KOPT-K1 (cell line): ENCODE results near the gene GORAB.

Experiments used
- H3K27ac ChIP-seq: fragments of 200-600 bp; sonication (generic); 2 replicates; pipeline ENCODE4 v1.5.1; 2016; ENCODE audit warnings: antibody characterized with exemption, mild to moderate bottlenecking, low read depth, low read length; ENCODE audit not compliant: poor library complexity, severe bottlenecking
- H3K36me3 ChIP-seq: fragments of 200-600 bp; sonication (generic); 2 replicates; pipeline ENCODE4 v1.5.1; 2017; ENCODE audit warnings: antibody characterized with exemption, mild to moderate bottlenecking, low read length, moderate library complexity; ENCODE audit not compliant: insufficient read depth
- H3K9me3 ChIP-seq: fragments of 200-600 bp; sonication (generic); 2 replicates; pipeline ENCODE4 v1.5.1; 2017; ENCODE audit warnings: antibody characterized with exemption, low read length, mild to moderate bottlenecking; ENCODE audit not compliant: insufficient read depth, poor library complexity, severe bottlenecking

The GORAB gene

DNA sequence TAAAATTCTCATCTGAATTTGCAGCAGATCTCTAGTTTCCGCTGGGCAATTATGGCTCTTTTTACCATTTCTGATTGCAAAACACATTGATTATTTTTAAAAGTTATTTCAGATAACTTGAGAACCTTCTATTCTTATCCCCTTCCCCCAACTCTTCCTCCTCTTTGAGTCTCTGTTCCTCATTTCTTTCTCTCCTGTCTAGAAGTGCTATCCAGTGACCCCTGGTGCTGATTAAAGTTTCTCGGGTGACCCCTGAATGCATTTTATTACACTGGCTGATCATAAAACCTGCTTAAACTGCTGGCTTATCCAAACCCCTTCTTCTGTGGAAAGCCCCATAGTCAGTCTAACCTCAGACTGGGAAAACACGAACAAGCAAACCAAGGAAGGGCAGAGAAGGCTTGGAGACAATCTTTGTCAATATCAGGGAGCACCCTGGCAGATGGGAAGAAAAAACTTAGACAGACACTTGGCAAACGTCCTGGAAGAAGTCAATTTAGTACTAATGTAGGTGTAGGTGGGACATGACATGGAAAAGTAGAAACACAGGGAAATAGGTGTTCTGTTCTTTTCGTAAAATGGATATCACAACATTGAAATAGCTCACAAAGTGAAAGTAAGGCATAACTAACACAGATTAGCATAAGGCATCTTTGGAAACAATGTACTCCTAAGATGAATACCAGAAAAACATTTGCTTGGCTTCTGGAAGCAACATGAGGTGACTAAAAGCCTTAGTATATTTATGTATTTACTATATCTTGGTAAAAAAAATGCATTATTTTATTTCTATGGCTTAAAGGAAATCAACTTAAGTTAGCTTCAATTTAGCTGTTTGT lies 61.4 kb downstream of the GORAB start:
- Histone ChIP-seq H3K27ac (no peak overlapping the region), H3K36me3 (no peaks in the 10 kb centered on the region), H3K9me3 (no peaks in the 10 kb centered on the region)

DNA sequence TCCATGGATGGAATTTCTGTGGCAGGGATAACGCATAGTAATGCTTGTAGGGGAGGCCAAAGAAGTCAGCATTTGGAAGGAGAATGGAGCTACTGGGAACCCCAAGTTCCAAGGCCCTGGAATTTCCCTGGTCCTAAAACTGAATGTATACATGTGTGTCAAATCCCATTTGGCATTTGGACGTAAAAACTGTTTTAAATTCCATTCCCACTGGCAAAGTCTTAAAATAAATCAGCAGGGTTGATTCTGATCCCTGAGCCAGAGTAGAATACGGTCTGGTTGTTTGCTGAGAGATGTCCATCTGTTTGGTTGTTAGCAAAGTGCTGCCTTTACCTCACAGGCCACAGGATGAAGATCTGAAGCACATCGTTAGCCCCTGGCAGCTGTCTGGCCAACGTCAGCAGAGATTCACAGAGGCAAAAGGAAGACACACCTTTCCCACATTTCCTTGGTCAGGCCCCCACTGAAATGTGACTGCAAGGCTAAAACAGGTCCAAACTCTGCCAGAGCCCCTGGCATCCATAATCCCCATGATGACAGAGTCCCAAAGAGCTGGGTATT lies 62.2 kb downstream of the GORAB start:
- H3K36me3 ChIP-seq: no peaks in the 10 kb centered on the region
- no peak overlapping the region for H3K27ac ChIP-seq
- no peaks in the 10 kb centered on the region for H3K9me3 ChIP-seq

DNA sequence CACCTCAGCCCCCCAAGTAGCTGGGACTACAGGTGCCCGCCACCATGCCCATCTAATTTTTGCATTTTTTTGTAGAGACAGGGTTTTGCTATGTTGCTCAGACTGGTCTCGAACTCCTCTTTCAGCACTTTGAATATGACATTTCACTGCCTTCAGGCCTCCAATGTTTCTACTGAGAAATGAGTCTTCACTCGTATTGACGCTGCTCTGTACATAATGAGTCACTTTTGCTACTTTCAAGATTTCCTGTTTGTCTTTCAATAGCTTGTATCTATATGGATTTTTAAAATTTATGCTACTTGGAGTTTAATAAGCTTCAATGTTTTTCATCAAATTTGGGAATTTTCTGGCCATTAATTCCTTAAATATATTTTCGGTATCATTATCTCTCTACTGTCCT lies 64.7 kb downstream of the GORAB start:
- Histone ChIP-seq H3K36me3 (no peaks in the 10 kb centered on the region), H3K9me3 (peaks cover 4% of the 10 kb centered on the region), H3K27ac (no peak overlapping the region)

DNA sequence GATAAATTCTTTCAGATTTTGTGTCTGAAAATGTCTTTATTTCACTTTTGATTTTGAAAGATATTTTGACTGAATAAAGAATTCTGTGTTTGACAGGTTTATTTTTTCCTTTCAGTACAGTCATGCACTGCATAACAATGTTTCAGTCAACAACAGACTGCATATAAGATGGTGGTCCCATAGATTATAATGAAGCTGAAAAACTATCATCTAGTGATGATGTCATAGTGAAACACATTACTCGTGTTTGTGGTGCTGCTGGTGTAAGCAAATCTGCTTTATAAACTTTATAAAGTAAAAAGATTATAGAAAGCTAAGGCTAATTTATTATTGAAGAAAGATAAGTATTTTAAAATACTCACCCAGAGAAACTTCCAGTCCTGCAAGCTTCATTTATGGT lies 66.7 kb downstream of the GORAB start:
- H3K36me3 ChIP-seq: no peaks in the 10 kb centered on the region
- peaks cover 17% of the 10 kb centered on the region for H3K9me3 ChIP-seq
- no peak overlapping the region for H3K27ac ChIP-seq

- no peaks in the 10 kb centered on the region for H3K36me3 ChIP-seq
These were observed 67.1 kb downstream of the GORAB start for GRCh38 chr1:170599033-170599432.

GRCh38 chr1:170601866-170602265 lies 69.9 kb downstream of the GORAB start:
- Histone ChIP-seq H3K9me3 (peaks cover 17% of the 10 kb centered on the region), H3K27ac (no peak overlapping the region), H3K36me3 (no peaks in the 10 kb centered on the region)

More at GRCh38 chr1:170599033-170599432, 67.1 kb downstream of the GORAB start:
- Histone ChIP-seq H3K9me3 (peaks cover 17% of the 10 kb centered on the region), H3K27ac (no peak overlapping the region)
